ENCODE measurements around the gene KPNA1.

Gene KPNA1

GRCh38 chr3:122514123-122515019 is at the start of gene KPNA1:
TSS of gene KPNA1 (minus strand) at chr3:122514939. CDS start at chr3:122496565, 18,374 bp downstream.
- peak; percentile 91 for DNase-seq (ENCODE audit: low spot score)

- DNase-seq (ENCODE audit: low spot score): peak; percentile 77
These were observed 49.6 kb upstream of the KPNA1 start, which contains the start of the genes DTX3L and PARP9 for GRCh38 chr3:122564155-122564912. TSS of gene DTX3L (plus strand) at chr3:122564338. CDS start at chr3:122564427, 89 bp downstream. TSS of gene PARP9 (minus strand) at chr3:122564300. CDS start at chr3:122559620, 4,680 bp downstream.

DNA sequence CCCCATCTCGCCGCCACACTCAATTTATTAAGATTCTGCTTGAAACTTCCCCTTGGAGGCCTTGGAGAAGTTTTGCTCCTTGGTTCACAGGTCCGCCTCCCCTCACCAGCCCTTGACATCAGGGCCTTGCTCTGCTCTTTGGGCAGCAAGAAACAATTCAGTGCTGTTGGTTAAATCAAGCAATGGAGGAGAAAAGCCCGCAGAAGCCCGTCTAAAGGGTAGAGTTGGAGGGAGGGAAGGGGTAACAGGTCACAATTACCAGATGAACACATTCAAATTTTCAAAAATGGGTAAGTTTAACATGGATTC is 48.9 kb upstream of the KPNA1 start:
- no peak for DNase-seq (ENCODE audit: low spot score)

DNA sequence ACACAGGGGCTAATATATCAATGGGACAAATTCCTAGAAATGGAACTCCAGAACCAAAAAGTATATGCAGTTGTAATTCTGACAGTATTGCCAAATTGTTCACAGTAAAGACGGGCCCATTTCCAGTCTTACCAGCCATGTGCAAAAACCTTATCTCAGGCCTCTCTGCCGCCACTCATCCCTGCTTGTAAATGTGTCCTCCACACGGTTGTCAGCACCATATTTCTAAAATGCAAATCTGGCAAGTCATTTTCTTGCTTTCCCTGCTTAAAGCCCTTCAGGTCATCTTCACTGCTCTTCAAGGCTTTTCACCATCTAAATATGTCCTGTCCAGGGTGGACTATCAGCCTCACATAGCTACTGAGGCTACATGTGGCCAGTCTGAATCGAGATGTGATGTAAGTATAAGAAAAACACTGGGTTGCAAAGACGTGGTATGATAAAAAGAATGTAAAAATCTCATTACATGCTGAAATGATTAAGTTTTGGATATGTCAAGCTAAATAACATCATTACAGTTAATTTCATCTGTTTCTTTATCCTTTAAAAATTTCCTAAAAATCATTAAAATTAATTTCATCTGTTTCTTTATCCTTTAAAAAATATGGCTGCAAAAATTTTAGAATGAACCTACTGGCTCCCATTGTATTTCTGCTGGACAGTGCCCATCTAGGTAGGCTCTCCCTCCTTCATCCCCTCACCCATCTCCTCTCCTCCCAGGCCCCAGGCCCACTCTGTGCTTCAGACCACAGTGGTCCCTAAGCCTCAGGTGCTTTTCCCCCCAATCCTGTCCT is 48.4 kb upstream of the KPNA1 start:
- DNase-seq (ENCODE audit: low spot score): no peak

DNA sequence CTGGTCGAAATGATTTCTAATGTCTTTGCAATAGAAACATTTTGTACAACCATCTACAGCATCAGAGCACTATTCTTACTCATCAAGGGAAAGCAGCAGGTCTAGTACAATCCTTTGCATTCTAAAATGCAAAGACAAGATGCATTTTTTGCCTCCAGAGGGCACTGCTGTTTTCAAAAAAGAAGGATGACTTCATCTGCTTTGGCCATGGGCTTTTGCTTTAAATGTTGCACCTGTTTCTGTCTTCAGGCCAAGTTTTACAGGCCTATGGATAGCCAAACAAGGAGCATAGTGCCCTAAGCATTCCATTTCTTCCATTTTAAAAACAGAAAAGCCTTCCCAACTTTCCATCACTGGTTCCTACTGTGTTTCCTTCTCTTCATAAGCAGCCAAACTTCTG is 45.9 kb upstream of the KPNA1 start:
- no peak for DNase-seq (ENCODE audit: low spot score)

GRCh38 chr3:122559906-122560305 is 45.2 kb upstream of the KPNA1 start:
- DNase-seq (ENCODE audit: low spot score): no peak

DNA sequence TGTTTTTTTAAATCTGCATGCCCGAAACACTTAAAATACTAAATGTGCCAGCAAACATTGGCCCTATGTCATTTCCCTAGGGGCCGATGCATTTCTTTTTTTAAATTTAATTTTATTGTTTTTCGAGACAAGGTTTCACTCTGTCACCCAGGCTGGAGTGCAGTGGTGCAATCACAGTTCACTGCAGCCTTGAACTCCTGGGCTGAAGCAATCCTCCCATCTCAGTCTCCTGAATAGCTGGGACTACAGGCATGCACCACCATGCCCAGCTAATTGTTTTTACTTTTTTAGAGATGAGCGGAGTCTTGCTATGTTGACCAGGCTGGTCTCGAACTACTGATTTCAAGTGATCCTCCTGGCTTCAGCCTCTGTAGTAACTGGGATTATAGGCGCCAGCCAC is 43.9 kb upstream of the KPNA1 start:
- no peak for DNase-seq (ENCODE audit: low spot score)

DNA sequence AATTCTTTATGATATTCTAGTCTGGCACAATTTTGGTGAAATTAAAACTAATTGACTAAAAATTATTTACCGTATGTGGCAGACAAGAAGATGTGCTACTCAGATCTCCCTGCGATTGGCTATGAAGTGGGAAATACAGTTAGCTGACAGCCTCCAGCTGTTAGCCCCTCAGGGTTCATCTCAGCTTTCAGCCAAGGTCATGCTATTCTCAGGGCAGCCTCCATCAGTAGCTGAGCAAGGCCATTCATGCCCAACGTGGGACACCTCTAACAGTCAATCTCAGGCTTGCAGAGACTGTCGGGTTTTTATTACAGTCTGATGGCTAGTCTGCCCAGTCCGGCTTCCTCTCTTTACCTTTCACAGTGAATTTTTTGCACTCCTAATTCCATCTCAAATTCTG is 42.6 kb upstream of the KPNA1 start:
- DNase-seq (ENCODE audit: low spot score): no peak

- DNase-seq (ENCODE audit: low spot score): no peak
These were observed 40.7 kb upstream of the KPNA1 start for GRCh38 chr3:122555275-122556071.

DNA sequence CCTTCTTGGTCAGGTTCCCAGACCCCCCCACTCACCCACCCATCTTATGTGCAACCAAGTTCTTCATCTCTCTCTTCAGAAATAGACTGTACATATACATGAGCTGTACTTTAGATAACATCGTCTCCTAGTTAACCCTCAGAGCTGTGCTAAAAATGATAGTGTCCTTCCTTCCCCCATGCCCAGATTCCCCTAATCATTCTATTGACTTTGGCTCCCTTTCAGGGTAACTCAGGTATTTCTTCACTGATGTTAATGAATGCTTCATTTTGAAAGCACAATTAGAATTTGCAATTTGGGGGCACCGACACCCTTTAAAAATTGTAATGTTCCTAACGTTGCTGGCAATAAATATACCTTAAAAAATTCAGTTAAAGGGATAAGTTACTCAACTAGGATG is 38.4 kb upstream of the KPNA1 start:
- DNase-seq (ENCODE audit: low spot score): no peak

GRCh38 chr3:122548619-122549018 is 33.9 kb upstream of the KPNA1 start:
- DNase-seq (ENCODE audit: low spot score): no peak

- no peak for DNase-seq (ENCODE audit: low spot score)
These were observed 33.3 kb upstream of the KPNA1 start for GRCh38 chr3:122548076-122548475.

DNA sequence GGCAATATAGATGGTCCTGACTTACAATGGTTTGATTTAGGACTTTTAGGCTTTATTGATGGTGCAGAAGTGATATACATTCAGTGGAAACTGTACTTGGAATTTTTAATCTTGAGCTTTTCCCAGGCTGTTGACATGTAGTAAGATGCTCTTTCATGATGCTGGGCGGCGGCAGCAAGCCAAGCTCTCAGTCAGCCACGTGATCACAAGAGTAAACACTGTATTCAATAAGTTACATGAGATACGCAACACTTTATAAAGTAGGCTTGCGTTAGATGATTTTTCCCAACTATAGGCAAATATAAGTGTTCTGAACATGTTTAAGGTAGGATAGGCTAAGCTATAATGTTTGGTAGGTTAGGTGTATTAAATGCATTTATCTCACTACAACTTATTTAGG is 31.4 kb upstream of the KPNA1 start:
- DNase-seq (ENCODE audit: low spot score): no peak

DNA sequence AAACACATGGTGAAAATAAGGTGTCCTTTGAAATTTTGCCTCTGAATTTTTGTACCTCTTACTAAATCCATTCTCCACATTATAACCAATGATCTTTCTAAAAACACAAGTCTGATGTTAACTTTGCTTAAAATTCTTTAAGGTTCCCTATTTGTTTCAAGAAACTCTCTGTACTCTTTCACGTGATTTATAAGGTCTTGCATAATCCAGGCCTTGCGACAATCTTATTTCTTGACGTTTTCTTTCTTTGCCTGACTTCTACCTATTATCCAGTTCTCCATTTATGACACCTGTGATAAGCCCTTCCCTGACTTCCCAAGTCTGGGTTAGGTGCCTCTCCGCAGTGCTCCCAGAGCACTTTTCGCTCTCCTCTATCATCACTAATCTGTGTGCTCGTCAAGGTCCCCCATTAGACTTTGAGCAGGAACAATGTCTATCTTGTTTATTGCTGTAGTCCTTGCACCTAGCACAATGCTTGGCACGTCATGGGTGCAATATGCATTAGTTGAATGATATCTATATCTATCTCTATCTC is 24.3 kb upstream of the KPNA1 start:
- DNase-seq (ENCODE audit: low spot score): no peak

- DNase-seq (ENCODE audit: low spot score): no peak
These were observed 21.9 kb upstream of the KPNA1 start for GRCh38 chr3:122536632-122537001.

DNA sequence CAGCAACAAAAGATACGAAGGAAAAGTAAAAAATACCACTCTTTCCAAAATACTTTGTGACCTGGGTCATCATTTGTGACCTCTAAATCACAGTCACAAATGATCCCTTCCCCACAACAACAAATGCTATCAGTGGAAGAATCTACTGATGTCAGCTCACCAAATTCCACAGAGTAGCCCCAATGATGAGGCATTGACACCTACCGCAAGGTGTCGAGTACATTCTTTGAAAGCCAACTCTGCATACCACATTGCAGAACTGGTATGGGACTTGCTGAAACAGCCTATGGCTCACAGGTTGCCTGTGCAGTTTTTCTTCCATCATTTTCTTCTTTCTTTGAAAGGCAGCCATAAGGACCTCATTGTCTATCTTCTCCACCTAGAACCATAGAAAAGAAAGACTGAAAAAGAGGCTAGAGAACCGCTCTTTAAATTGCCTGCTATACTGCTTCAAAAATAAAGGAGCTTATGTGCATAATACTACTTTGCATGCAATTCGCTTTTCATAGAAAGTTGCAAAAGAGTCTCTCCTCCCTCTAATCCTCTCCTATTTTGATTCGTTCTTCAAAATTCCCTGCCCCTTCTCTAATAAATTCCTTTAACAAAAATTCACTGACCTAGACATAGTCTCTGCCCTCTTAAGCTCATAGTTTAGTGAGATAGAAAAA is 21.4 kb upstream of the KPNA1 start:
- DNase-seq (ENCODE audit: low spot score): no peak

- no peak for DNase-seq (ENCODE audit: low spot score)
These were observed 19.2 kb upstream of the KPNA1 start for GRCh38 chr3:122533931-122534334.

GRCh38 chr3:122533480-122533879 is 18.7 kb upstream of the KPNA1 start:
- no peak for DNase-seq (ENCODE audit: low spot score)

DNA sequence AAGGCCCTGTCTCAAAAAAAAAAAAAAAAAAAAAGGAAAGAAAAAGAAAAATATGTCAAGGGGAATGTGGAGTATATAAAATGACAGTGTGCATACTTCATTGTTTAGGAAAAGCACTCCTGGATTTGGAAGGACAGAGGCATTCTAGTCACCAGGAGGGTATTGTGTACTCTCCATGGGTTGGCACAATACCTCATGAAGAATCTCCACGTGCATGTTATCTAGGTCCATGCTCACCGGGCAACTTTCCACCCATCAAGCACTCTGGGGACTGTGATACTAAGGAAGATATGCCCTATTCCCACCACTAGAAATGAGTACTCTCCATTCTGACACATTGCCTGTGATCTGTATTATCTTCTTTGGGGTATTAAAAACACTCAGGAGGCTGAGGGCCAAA is 15.4 kb upstream of the KPNA1 start:
- DNase-seq (ENCODE audit: low spot score): no peak

GRCh38 chr3:122523317-122523716 is 8.6 kb upstream of the KPNA1 start:
- no peak for DNase-seq (ENCODE audit: low spot score)

GRCh38 chr3:122520861-122521260 is 6.1 kb upstream of the KPNA1 start:
- no peak for DNase-seq (ENCODE audit: low spot score)

All from ecto neural progenitor cell (in vitro differentiated cells).